Measurements from ENCODE around the gene TNKS1BP1. TPM values are rescaled to one million over a fixed set of nuclear protein-coding genes. Genes with fewer than 3 reads are reported as not detected.
"Not testable (repeated sequence)": the region's sequence is repeated elsewhere in the genome, so short reads cannot be mapped to it uniquely, and the experiment has no call there.

Gene TNKS1BP1
- total RNA-seq, 4 donors from 2014 or later: 52.3 to 106 (median 85.2) TPM

- intact Hi-C loops (cut with DNase I): no loop called here
- DNase-seq: no peak
- Histone ChIP-seq H3K4me1 (no peaks in the 10 kb centered on the region), H3K36me3 (no peaks in the 10 kb centered on the region), H3K9me3 (no peaks in the 10 kb centered on the region), H3K4me3 (replicated peaks in 1 of 3) (no peak overlapping the region), H3K27me3 (no peaks in the 10 kb centered on the region), H3K27ac (no peak overlapping the region)
- TF ChIP-seq CTCF (IDR thresholded peaks at IDR 0.05) (no peak), POLR2A (IDR thresholded peaks at IDR 0.05) (no peak)
- 80 to 98% methylated on average over 2 of the region's 2 CpGs for WGBS, 2 donors
Observed at GRCh38 chr11:57283231-57283990, 41.3 kb downstream of the TNKS1BP1 start.

- DNase-seq; H3K4me3 ChIP-seq (replicated peaks in 1 of 3); H3K4me1 ChIP-seq; H3K27me3 ChIP-seq; H3K36me3 ChIP-seq; intact Hi-C loops (cut with DNase I); H3K9me3 ChIP-seq; H3K27ac ChIP-seq: not testable (repeated sequence)
- WGBS, 2 donors: 84 to 95% methylated on average over 6 of the region's 6 CpGs
Observed at GRCh38 chr11:57281546-57281945, 43.2 kb downstream of the TNKS1BP1 start.

GRCh38 chr11:57279116-57279515, 45.6 kb downstream of the TNKS1BP1 start:
- no peaks in the 10 kb centered on the region for H3K9me3 ChIP-seq
- intact Hi-C loops (cut with DNase I): no loop called here
- no peak overlapping the region for H3K4me3 ChIP-seq (replicated peaks in 1 of 3)
- 89 to 93% methylated on average over 5 of the region's 5 CpGs for WGBS, 2 donors
- no peak for TF ChIP-seq POLR2A (IDR thresholded peaks at IDR 0.05)
- no peak for TF ChIP-seq CTCF (IDR thresholded peaks at IDR 0.05)
- no peaks in the 10 kb centered on the region for H3K27me3 ChIP-seq
- no peaks in the 10 kb centered on the region for H3K36me3 ChIP-seq
- H3K4me1 ChIP-seq: peaks cover 0 to 5% of the 10 kb centered on the region in 2 donors
- no peak for DNase-seq
- H3K27ac ChIP-seq: no peak overlapping the region

GRCh38 chr11:57278721-57279095, 46.0 kb downstream of the TNKS1BP1 start:
- intact Hi-C loops (cut with DNase I): no loop called here
- TF ChIP-seq POLR2A (IDR thresholded peaks at IDR 0.05) (no peak), CTCF (IDR thresholded peaks at IDR 0.05) (no peak)
- H3K27ac ChIP-seq: no peak overlapping the region

GRCh38 chr11:57277845-57278720, 46.7 kb downstream of the TNKS1BP1 start:
- Histone ChIP-seq H3K4me1 (peaks cover 0 to 5% of the 10 kb centered on the region in 2 donors), H3K27ac (peak overlapping the region in 1 of 3 donors; percentile 43), H3K9me3 (no peaks in the 10 kb centered on the region), H3K4me3 (replicated peaks in 1 of 3) (no peak overlapping the region), H3K27me3 (no peaks in the 10 kb centered on the region), H3K36me3 (no peaks in the 10 kb centered on the region)
- peak; percentile 60 to 89 (median 73) for TF ChIP-seq CTCF (IDR thresholded peaks at IDR 0.05)
- TF ChIP-seq POLR2A (IDR thresholded peaks at IDR 0.05): no peak
- intact Hi-C loops (cut with DNase I): no loop called here
- WGBS, 2 donors: 10 to 11% methylated on average over 14 of the region's 14 CpGs
- peak; percentile 76 to 80 for DNase-seq

More at GRCh38 chr11:57278721-57279095, 46.0 kb downstream of the TNKS1BP1 start:
- DNase-seq: no peak
- H3K27me3 ChIP-seq: no peaks in the 10 kb centered on the region
- H3K36me3 ChIP-seq: no peaks in the 10 kb centered on the region
- H3K4me3 ChIP-seq (replicated peaks in 1 of 3): no peak overlapping the region
- peaks cover 0 to 5% of the 10 kb centered on the region in 2 donors for H3K4me1 ChIP-seq
- 88 to 90% methylated on average over 7 of the region's 7 CpGs for WGBS, 2 donors
- no peaks in the 10 kb centered on the region for H3K9me3 ChIP-seq

Measured in thyroid gland (tissue), 4 donors.